ENCODE measurements around the gene PRPF31. TPM values are rescaled to one million over a fixed set of nuclear protein-coding genes. Genes with fewer than 3 reads are reported as not detected.

PRPF31 gene, protein sequence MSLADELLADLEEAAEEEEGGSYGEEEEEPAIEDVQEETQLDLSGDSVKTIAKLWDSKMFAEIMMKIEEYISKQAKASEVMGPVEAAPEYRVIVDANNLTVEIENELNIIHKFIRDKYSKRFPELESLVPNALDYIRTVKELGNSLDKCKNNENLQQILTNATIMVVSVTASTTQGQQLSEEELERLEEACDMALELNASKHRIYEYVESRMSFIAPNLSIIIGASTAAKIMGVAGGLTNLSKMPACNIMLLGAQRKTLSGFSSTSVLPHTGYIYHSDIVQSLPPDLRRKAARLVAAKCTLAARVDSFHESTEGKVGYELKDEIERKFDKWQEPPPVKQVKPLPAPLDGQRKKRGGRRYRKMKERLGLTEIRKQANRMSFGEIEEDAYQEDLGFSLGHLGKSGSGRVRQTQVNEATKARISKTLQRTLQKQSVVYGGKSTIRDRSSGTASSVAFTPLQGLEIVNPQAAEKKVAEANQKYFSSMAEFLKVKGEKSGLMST
- 43.5 TPM for total RNA-seq
- long read RNA-seq, transcript PRPF31-201 (14 exons, 2,126 nt) = major isoform, 69 of 102 reads
- long read RNA-seq, partial matches to known transcripts = 15 of 102 reads
- long read RNA-seq, other reads (novel, unspliced or antisense) = 18 of 102 reads

DNA sequence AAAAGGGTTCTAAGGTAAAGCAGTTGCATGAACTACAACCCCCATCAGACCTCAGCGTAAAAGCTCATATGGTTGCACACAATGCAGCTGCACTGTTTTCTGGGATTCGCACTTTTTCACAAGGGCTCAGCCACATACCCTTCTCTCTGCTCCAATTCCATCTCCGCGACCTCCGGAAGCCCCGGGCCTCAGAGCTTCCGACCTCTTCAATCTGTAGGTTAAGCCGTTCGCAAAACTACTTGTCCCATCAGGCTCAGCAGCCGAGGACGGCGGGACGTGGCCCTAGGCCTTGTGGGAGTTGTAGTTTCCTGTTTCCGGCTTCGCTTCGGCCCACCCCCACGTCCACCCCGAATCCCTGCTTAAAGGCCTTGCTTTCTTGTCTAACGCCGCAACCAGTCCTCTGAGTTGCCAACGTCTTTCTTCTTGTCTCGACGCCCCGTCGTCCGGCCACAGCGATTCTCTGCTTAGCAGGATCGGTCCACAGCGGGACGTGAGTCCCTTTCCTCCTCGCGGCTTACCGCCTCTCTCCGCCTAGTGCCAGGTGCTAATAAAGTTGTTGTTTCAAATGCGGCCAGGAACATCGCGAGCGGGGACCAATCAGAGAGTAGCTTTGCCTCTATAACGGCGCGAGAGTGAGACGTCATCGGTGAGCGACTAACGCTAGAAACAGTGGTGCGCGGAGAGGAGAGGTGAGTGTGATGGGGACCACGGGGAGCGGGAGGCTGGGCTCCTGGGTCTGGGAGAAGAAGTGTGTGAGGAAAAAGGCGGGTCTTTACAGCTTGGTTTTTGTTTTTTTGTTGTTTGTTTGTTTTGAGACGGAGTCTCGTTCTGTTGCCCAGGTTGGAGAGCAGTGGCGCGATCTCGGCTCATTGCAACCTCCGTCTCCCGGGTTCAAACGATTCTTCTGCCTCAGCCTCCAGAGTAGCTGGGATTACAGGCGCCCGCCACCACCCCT lies at the start of gene PRPF31, which contains the start of gene TFPT:
Gene PRPF31, plus strand, starts transcription at position 646 of the 955 bp plus-strand sequence. CDS start 2,525 bp downstream, outside the sequence.
Gene TFPT, minus strand, starts transcription at position 549 of the 955 bp plus-strand sequence. Its CDS starts 388 bp downstream, at position 161.
- H3K4me1 ChIP-seq = peaks cover 27% of the 10 kb centered on the region
- H3K9me3 ChIP-seq = no peaks in the 10 kb centered on the region
- intact Hi-C loops (cut with DNase I) = no loop called here
- ATAC-seq (peak; percentile 96 to 98), DNase-seq (peak; percentile 98)
- peak within 1 kb of the TSS; percentile 90 for H3K27ac ChIP-seq
- peak within 1 kb of the TSS; percentile 77 for H3K4me3 ChIP-seq
- TF ChIP-seq, protein P1, sequence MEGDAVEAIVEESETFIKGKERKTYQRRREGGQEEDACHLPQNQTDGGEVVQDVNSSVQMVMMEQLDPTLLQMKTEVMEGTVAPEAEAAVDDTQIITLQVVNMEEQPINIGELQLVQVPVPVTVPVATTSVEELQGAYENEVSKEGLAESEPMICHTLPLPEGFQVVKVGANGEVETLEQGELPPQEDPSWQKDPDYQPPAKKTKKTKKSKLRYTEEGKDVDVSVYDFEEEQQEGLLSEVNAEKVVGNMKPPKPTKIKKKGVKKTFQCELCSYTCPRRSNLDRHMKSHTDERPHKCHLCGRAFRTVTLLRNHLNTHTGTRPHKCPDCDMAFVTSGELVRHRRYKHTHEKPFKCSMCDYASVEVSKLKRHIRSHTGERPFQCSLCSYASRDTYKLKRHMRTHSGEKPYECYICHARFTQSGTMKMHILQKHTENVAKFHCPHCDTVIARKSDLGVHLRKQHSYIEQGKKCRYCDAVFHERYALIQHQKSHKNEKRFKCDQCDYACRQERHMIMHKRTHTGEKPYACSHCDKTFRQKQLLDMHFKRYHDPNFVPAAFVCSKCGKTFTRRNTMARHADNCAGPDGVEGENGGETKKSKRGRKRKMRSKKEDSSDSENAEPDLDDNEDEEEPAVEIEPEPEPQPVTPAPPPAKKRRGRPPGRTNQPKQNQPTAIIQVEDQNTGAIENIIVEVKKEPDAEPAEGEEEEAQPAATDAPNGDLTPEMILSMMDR (IDR thresholded peaks at IDR 0.05) = no peak
- no peaks in the 10 kb centered on the region for H3K27me3 ChIP-seq (ENCODE audit: low read depth)
- peaks cover 36% of the 10 kb centered on the region for H3K36me3 ChIP-seq

DNA sequence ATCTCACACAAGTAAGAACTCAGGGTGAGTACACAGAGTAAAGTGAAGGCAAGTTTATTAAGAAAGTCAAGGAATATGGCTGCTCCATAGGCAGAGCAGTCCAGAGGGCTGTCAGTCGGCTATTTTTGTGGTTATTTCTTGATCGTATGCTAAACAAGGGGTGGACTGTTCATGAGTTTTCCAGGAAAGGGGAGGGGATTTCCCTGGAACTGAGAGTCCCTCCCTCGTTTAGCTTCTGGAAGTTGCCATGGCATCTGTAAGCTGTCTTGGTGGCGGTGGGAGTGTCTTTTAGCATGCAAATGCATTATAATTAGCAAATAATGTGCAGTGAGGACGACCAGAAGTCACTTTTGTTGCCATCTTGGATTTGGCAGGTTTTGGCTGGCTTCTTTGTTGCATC lies 46.1 kb upstream of the PRPF31 start:
- Histone ChIP-seq H3K4me3 (no peak overlapping the region), H3K36me3 (no peaks in the 10 kb centered on the region), H3K9me3 (no peaks in the 10 kb centered on the region), H3K27me3 (ENCODE audit: low read depth) (peaks cover 4% of the 10 kb centered on the region), H3K4me1 (no peaks in the 10 kb centered on the region), H3K27ac (no peak overlapping the region)
- DNase-seq (no peak), ATAC-seq (no peak)
- intact Hi-C loops (cut with DNase I) = no loop called here
- TF ChIP-seq, protein P1 (IDR thresholded peaks at IDR 0.05) = no peak

DNA sequence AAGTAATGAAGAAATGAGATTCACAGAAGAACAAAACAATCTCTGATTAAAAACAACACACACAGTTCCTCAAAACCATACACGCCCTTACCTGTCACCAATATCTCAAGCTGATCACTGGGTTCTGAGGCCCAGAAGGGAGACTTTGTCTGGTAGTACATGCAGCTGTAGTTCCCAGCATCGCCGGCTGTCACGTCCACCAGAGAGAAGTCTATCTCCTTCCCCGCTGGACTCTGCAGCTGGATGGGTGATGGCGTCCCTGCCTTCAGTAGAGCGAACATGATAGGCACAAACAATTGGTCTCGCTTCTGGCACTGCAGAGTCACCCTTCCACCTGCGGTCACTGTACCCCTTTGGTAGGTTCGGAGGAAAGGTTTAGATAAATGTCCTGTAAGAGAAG lies 41.7 kb upstream of the PRPF31 start:
- ATAC-seq = no peak
- no peaks in the 10 kb centered on the region for H3K4me1 ChIP-seq
- no peak overlapping the region for H3K27ac ChIP-seq
- intact Hi-C loops (cut with DNase I) = no loop called here
- H3K9me3 ChIP-seq = no peaks in the 10 kb centered on the region
- TF ChIP-seq, protein P1 (IDR thresholded peaks at IDR 0.05) = no peak
- H3K4me3 ChIP-seq = no peak overlapping the region
- no peaks in the 10 kb centered on the region for H3K27me3 ChIP-seq (ENCODE audit: low read depth)
- H3K36me3 ChIP-seq = no peaks in the 10 kb centered on the region
- no peak for DNase-seq

DNA sequence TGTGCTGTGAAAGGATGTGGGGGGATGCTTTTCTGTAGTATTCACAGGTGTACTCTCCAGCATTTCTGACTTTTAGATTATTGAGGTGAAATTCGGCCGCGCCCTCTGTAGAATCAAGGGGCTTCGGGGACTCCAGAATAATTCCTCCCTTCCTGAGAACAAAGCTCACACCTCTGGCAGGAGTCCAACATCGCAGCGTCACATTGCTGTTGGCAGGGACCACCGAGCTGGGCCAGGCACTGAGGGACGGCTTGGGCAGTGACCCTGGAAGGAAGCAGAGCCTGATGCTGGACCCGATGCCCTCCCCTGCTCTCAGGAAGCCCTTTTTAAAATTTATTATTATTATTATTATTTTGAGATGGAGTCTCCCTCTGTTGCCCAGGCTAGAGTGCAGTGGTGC lies 40.7 kb upstream of the PRPF31 start:
- H3K27me3 ChIP-seq (ENCODE audit: low read depth) = no peaks in the 10 kb centered on the region
- intact Hi-C loops (cut with DNase I) = no loop called here
- TF ChIP-seq, protein P1 (IDR thresholded peaks at IDR 0.05) = no peak
- H3K9me3 ChIP-seq = no peaks in the 10 kb centered on the region
- no peak overlapping the region for H3K27ac ChIP-seq
- no peaks in the 10 kb centered on the region for H3K36me3 ChIP-seq
- DNase-seq (no peak), ATAC-seq (no peak)
- H3K4me1 ChIP-seq = no peaks in the 10 kb centered on the region
- no peak overlapping the region for H3K4me3 ChIP-seq

DNA sequence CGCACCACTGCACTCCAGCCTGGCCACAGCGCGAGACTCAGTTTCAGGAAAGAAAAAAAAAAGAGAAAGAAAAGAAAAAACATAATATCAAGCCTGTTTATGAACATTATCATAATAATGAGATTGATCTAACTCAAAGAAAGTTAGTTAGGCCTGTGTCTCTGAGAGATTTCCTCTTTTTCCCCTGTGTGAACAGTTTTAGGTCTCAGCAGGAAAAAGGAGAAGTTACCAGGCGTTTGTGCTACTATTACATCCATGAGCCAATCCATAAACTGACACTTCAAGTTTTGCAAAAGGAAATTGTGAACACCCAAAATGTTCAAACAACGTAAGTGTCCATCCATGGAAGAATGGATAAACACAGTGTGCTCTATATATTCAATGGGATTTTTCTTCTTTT lies 38.2 kb upstream of the PRPF31 start:
- ATAC-seq = peak in 1 of 2 donors; percentile 52

More for the DNA sequence above, 38.2 kb upstream of the PRPF31 start:
- TF ChIP-seq, protein P1 (IDR thresholded peaks at IDR 0.05) = no peak
- peaks cover 3% of the 10 kb centered on the region for H3K27me3 ChIP-seq (ENCODE audit: low read depth)
- H3K4me3 ChIP-seq = no peak overlapping the region
- peaks cover 9% of the 10 kb centered on the region for H3K9me3 ChIP-seq
- intact Hi-C loops (cut with DNase I) = no loop called here
- H3K4me1 ChIP-seq = no peaks in the 10 kb centered on the region
- H3K27ac ChIP-seq = no peak overlapping the region
- no peak for DNase-seq
- no peaks in the 10 kb centered on the region for H3K36me3 ChIP-seq
